GM19238 (cell line): ENCODE measurements around the gene GPR34.

Experiments
- DNase-seq: peaks from one replicate; pipeline ENCODE4 v3.0.0; 2011; ENCODE audit warnings: low spot score; ENCODE audit not compliant: insufficient read length

The GPR34 gene

DNA sequence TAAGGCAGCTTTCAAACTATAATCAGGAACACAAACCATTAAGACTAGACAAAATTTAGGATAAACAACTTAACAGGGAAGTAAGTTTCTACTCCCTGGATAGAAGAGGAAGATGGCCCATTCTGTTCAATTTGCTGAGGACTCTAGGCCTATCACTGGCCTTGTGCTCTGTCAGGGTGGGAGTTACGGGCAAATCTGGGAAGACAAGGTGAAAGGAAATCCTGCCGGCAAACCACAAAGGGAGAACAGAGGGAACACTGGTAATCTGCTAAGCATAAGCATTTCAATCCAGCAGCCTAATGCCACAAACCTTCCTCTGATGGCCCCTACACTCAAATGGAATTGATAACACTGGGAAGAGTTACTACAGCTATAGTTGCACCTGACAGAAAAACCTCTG, 43.5 kb downstream of the GPR34 start:
- no peak for DNase-seq

DNA sequence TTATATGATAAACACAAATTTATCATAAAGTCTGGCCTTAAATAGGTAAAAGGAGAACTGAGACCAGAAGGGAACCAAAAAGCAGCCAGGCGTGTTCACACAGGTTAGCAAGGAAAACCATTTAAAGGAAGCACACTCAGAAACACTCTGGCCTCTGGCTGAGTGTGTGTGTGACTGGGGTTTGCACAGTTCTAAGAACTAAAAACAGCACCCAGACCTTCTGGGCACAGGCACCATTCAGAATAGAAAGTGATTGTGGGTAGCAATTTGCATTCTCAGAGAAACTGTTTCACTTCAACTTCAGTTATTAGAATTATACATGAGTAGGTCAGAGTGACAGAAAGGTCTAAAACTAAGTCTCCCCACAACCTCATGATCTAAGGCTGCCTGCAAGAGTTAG, 45.2 kb downstream of the GPR34 start:
- peak; percentile 32 for DNase-seq

DNA sequence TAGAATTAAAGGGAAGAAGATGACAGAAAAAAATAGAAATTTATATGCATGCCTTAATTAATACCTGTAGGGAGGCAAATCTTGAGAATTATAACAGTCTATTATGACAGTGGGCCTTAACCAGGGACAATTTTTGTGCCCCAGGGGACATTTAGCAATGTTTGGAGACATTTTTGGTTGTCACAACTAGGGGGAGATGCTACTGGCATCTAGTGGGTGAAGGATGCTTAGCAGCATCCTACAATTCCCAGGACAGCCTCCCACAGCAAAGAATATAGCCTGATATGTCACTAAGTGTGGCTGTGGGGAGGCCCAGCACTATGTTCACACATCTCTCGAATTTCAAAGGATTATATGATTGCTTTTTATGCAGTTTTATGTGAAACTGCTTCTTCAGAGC, 45.8 kb downstream of the GPR34 start:
- no peak for DNase-seq

DNA sequence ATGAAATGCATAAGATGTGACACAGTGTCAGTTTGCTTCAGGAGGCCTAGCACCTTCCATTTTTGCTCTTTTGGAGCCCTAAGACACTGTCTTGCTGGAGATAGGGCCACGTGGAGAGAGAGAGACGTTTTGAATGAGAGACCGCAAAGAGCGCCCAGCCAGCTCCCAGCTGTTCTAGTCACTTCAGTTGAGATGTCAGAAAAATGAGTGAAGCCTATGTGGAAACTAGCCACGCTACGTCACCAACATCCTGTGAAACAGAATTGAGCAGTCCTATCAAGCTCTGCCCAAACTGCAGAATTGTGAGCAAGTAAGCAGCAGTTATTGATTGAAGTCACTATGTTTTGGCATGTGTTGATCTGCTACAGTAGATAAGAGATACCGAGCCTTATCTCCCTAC, 48.3 kb downstream of the GPR34 start:
- no peak for DNase-seq

DNA sequence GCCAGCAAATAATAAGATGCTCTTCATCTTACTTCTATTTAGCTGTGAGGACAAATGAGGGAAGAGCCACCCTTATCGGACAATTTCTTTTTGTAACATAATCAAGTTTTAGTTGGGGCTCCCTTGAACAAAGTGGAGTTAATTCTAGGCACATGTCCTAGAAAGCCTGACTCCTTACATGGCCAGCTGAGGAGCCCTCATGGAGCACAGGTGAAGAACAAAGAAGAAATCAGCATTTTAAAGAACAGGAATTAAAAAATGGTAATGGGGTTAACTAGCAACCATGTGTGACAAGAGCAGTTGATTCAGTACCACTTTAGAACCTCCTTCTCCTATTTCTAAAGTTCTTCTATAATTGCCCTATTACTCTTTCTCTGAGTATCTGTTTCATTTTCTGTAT, 51.1 kb downstream of the GPR34 start:
- no peak for DNase-seq
